ENCODE data around the gene MAP7D1. TPM values are rescaled to one million over a fixed set of nuclear protein-coding genes. Genes with fewer than 3 reads are reported as not detected.

Gene MAP7D1
- total RNA-seq, 1 donor = 142 TPM

DNA sequence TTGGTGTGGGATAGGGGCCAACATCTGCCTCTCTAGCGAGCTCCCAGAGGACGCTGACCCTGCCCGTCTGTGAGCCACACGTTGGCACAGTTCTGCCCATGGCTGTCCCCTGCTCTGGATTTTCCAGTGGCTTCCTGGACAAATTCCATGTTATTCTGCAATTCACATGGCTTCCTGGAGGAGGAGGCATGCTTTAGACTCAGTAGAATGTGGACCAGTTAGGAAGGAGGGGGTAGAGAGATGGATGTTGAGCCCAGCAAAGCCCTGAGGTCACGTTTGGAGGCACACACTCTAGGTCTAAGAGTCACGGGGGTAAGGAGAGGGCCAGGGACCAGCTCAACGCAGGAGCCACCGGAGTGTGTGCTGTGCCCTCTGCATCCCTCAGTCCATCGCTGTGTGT lies 43.1 kb upstream of the MAP7D1 start:
- no peak overlapping the region for H3K4me3 ChIP-seq (ENCODE audit: low read depth, low read length)
- TF ChIP-seq, protein P1, sequence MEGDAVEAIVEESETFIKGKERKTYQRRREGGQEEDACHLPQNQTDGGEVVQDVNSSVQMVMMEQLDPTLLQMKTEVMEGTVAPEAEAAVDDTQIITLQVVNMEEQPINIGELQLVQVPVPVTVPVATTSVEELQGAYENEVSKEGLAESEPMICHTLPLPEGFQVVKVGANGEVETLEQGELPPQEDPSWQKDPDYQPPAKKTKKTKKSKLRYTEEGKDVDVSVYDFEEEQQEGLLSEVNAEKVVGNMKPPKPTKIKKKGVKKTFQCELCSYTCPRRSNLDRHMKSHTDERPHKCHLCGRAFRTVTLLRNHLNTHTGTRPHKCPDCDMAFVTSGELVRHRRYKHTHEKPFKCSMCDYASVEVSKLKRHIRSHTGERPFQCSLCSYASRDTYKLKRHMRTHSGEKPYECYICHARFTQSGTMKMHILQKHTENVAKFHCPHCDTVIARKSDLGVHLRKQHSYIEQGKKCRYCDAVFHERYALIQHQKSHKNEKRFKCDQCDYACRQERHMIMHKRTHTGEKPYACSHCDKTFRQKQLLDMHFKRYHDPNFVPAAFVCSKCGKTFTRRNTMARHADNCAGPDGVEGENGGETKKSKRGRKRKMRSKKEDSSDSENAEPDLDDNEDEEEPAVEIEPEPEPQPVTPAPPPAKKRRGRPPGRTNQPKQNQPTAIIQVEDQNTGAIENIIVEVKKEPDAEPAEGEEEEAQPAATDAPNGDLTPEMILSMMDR (IDR thresholded peaks at IDR 0.05; ENCODE audit: insufficient read depth, low read depth, low read length) = no peak
- no peak for DNase-seq (ENCODE audit: low read depth)

DNA sequence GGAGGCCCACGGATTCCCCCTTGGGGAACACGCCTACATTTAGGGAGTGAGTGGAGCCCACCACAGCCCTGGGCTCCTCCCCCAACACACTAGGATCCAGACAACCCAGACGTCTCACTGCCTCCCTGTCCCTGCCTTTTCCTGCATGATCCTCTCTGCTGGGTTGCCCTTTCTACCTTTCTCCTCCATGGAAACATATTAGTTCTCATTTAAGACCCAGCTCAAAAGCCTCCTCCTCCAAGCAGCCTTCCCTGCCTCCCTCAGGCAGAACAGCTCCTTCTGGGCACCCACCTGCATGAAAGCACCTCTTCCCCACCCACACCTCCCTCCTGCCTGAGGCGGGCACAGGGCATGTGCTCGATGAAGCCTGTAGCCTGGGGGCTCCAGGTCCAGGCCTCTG lies 41.6 kb upstream of the MAP7D1 start:
- no peak overlapping the region for H3K4me3 ChIP-seq (ENCODE audit: low read depth, low read length)
- TF ChIP-seq, protein P1 (IDR thresholded peaks at IDR 0.05; ENCODE audit: insufficient read depth, low read depth, low read length) = no peak
- DNase-seq (ENCODE audit: low read depth) = no peak

DNA sequence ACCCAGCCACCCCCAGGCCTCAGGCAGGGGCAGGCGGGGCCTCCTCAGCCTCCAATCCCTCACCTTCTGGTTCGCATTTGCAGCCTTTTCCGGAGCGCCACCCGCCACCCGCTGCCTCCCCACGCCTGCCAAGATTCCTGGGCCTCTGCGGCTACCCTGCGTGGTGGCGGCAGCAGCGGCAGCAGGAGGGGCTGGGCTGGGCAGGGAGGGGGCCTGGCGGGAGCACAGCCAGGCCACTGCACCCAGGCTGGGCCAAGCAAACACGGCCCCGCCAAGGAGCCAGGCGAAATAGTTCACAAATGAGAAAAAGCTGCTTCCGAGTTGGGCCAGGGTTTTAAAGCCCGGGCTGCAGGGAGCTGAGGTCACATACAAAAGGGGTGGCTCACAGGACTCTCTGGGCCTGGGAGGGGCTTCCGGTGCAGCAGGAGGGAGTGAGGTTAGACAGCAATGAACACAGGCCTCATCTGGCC lies 40.7 kb upstream of the MAP7D1 start:
- H3K4me3 ChIP-seq (ENCODE audit: low read depth, low read length) = no peak overlapping the region
- DNase-seq (ENCODE audit: low read depth) = peak; percentile 60
- TF ChIP-seq, protein P1 (IDR thresholded peaks at IDR 0.05; ENCODE audit: insufficient read depth, low read depth, low read length) = no peak

DNA sequence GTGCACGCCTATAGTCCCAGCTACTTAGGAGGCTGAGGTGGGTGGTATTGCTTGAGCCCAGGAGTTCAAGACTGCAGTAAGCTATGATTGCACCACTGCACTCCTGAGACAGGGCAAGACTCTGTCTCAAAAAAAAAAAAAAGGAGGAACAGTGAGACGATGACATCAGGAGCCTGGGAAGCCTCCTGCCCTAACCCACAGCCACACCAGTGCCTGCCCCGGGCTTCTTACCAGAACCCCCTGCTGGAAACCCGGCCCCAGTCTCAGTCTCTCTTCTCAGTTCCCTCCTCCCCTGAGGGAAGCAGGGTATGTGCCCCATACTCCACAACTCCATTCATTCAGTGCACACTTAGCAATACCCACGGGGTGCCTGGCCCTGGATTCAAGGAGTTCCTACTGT lies 40.0 kb upstream of the MAP7D1 start:
- no peak overlapping the region for H3K4me3 ChIP-seq (ENCODE audit: low read depth, low read length)

GRCh38 chr1:36116901-36117300 lies 39.1 kb upstream of the MAP7D1 start:
- TF ChIP-seq, protein P1 (IDR thresholded peaks at IDR 0.05; ENCODE audit: insufficient read depth, low read depth, low read length) = no peak
- DNase-seq (ENCODE audit: low read depth) = no peak
- H3K4me3 ChIP-seq (ENCODE audit: low read depth, low read length) = no peak overlapping the region

More for the DNA sequence above, 40.0 kb upstream of the MAP7D1 start:
- peak; percentile 71 for DNase-seq (ENCODE audit: low read depth)
- TF ChIP-seq, protein P1 (IDR thresholded peaks at IDR 0.05; ENCODE audit: insufficient read depth, low read depth, low read length) = no peak

DNA sequence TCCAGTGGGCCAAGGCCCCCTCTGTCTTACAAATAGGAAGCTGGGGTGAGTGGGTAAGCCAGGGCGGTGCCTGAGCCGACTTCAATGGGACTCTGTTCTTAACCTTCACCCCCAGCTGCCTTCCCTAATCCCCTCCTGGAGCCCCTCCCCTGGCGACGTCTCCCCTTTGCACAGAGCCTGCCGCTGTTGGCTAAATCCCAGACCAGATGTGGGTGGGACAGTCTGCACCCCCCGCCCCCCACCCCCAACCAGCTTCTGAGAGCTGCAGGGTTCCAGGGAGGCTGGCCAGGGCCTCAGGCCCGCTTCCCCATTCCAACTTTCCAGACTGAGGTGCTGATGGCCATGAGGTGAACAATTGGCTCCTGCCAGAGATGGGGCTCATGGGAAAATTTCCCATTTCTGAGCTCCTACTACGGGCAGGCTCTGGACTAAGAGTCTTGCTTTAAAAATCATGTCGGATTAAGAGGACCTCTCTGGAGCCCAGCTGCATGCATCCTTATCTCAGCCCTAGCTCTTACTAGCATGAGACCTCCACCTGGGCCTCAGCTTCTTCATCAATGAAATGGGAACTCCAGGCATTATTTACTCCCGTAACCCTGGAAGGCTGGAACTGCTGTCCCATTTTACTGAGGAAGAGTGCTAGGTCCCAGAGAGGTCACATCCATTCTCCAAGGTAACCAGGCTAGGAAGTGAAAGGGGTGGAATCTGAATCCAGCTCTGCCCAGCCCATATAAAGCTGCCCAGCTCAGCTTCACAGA lies 37.3 kb upstream of the MAP7D1 start:
- no peak overlapping the region for H3K4me3 ChIP-seq (ENCODE audit: low read depth, low read length)
- TF ChIP-seq, protein P1 (IDR thresholded peaks at IDR 0.05; ENCODE audit: insufficient read depth, low read depth, low read length) = no peak
- DNase-seq (ENCODE audit: low read depth) = peak; percentile 42

Data from fibroblast of villous mesenchyme (primary cell).